Vagina (tissue), 2 donors: ENCODE measurements around the gene INPP5B. TPM values are rescaled to one million over a fixed set of nuclear protein-coding genes. Genes with fewer than 3 reads are reported as not detected.
"Not testable (repeated sequence)": the region's sequence is repeated elsewhere in the genome, so short reads cannot be mapped to it uniquely, and the experiment has no call there.

Experiments
- DNase-seq, 2 donors: peaks; one replicate each; pipeline ENCODE4 v3.0.0-alpha.2; 2017; ENCODE audit errors: extremely low spot score in 2 of 2
- H3K27ac ChIP-seq: fragments of 200-600 bp; sonication (generic); one replicate; pipeline ENCODE4 v1.5.1; 2019
- H3K27me3 ChIP-seq: fragments of 200-600 bp; sonication (generic); one replicate; pipeline ENCODE4 v1.5.1; 2019
- H3K36me3 ChIP-seq, 2 donors: fragments of 200-600 bp; sonication (generic); one replicate each; pipeline ENCODE4 v1.5.1; 2017 to 2019
- H3K4me1 ChIP-seq: fragments of 200-600 bp; sonication (generic); one replicate; pipeline ENCODE4 v1.5.1; 2019
- H3K4me3 ChIP-seq, 2 donors: fragments of 200-600 bp; sonication (generic); 1 replicate in 1 of 2; 2 replicates in 1 of 2; pipeline ENCODE4 v1.5.1; 2016 to 2019
- H3K9me3 ChIP-seq: fragments of 200-600 bp; sonication (generic); one replicate; pipeline ENCODE4 v1.5.1; 2019
- POLR2A ChIP-seq, 2 donors: fragments of 450-650 bp; IDR thresholded peaks; one replicate each; pipeline ENCODE4 v1.6.1; 2017; ENCODE audit warnings: antibody characterized with exemption in 2 of 2, mild to moderate bottlenecking in 2 of 2, moderate library complexity in 2 of 2
- POLR2AphosphoS5 ChIP-seq, 2 donors: sonication (generic); formaldehyde crosslinking; IDR thresholded peaks; one replicate each; pipeline ENCODE4 v1.9.0; 2017; ENCODE audit warnings: antibody characterized with exemption in 2 of 2, mild to moderate bottlenecking in 2 of 2, low read depth in 1 of 2; ENCODE audit not compliant: insufficient read depth in 1 of 2
- intact Hi-C: fragments of 100-400 bp; cut with DNase I; formaldehyde crosslinking; loops from one replicate; pipeline ENCODE4 v1.15.1; 2023
- total RNA-seq: library from RNA; depleted of rRNA; stranded (reverse); fragments of >200 nt; gene quantifications from one replicate; pipeline ENCODE4 v1.2.3, GENCODE V29; 2016
- TF ChIP-seq, protein P1 (sequence below), 3 experiments: fragments of 450-650 bp in 2 of 3; fragments of 200-600 bp in 1 of 3; sonication (generic) in 1 of 3; IDR thresholded peaks; one replicate each; pipeline ENCODE4 v1.5.1; 2017 to 2019; ENCODE audit warnings: antibody characterized with exemption in 3 of 3, mild to moderate bottlenecking in 2 of 3, moderate library complexity in 2 of 3

INPP5B gene
- total RNA-seq, 1 donor from 2014 or later, result 31.2 TPM

DNA sequence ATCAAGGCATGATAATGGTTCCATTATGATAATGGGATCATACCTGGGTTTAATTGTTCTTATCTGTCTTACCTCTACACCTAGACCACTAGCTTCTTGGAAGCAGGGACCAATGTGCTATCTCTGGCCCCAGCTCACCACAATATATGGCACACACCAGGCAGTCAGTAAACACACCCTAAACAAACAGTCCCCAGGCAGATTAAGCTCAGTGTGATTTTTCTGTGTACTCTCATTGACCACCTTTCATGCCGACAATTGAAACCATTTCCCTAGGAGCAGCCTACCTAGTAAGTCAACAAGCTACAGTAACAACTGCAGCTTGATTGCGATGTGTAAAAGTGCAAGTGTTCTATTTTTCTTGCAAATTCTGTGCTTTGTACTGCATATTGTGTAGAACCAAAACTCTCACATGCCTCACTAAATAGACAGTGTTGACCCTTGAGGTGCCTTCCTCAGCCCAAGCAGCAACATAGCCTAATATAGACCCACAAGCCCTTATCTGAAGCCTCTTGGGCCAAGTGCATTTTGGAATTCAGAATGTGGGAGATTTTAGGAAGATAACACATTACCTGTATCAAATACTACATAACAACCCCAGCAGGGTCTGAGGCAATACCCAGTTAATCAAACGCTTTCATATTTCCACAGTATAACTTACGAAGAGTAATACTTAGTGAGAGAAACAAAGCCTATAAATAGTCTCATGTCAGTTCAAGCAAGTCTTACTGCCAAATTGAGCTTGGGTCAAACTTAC, 32.0 kb downstream of the INPP5B start:
- no peaks in the 10 kb centered on the region for H3K9me3 ChIP-seq
- H3K4me3 ChIP-seq, result no peak overlapping the region
- intact Hi-C loops, result no loop called here
- TF ChIP-seq, protein P1, sequence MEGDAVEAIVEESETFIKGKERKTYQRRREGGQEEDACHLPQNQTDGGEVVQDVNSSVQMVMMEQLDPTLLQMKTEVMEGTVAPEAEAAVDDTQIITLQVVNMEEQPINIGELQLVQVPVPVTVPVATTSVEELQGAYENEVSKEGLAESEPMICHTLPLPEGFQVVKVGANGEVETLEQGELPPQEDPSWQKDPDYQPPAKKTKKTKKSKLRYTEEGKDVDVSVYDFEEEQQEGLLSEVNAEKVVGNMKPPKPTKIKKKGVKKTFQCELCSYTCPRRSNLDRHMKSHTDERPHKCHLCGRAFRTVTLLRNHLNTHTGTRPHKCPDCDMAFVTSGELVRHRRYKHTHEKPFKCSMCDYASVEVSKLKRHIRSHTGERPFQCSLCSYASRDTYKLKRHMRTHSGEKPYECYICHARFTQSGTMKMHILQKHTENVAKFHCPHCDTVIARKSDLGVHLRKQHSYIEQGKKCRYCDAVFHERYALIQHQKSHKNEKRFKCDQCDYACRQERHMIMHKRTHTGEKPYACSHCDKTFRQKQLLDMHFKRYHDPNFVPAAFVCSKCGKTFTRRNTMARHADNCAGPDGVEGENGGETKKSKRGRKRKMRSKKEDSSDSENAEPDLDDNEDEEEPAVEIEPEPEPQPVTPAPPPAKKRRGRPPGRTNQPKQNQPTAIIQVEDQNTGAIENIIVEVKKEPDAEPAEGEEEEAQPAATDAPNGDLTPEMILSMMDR (IDR thresholded peaks at IDR 0.05), result no peak
- no peak for TF ChIP-seq POLR2AphosphoS5 (IDR thresholded peaks at IDR 0.05; ENCODE audit: insufficient read depth in 1 of 2, low read depth in 1 of 2)
- no peak for TF ChIP-seq POLR2A (IDR thresholded peaks at IDR 0.05)
- H3K36me3 ChIP-seq, result no peaks in the 10 kb centered on the region
- no peak for DNase-seq
- H3K4me1 ChIP-seq, result no peaks in the 10 kb centered on the region
- H3K27ac ChIP-seq, result no peak overlapping the region
- no peaks in the 10 kb centered on the region for H3K27me3 ChIP-seq

DNA sequence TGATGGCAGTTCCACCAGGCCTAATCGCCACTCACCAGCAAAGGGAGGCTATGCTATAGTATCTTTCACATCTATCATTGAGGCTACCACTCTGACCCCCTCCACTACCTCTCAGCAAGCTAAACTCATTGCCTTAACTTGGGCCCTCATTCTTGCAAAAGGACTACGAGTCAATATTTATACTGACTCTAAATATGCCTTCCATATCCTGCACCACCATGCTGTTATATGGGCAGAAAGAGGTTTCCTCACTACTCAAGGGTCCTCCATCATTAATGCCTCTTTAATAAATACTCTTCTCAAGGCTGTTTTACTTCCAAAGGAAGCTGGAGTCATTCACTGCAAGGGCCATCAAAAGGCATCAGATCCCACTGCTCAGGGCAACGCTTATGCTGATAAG, 35.4 kb downstream of the INPP5B start:
- H3K36me3 ChIP-seq, H3K9me3 ChIP-seq: not testable (repeated sequence)

DNA sequence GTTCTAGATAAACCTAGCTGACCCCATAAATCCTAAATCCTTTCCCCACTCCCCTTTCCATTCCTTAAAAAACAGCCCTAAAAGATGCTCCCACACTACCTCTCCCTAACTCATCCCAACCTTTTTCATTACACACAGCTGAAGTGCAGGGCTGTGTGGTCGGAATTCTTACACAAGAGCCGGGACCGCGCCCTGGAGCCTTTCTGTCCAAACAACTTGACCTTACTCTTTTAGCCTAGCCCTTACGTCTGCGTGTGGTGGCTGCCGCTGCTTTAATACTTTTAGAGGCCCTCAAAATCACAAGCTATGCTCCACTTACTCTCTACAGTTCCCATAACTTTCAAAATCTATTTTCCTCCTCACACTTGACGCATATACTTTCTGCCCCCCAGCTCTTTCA, 36.0 kb downstream of the INPP5B start:
- H3K27me3 ChIP-seq, intact Hi-C loops, H3K9me3 ChIP-seq, H3K36me3 ChIP-seq, H3K27ac ChIP-seq, H3K4me1 ChIP-seq, H3K4me3 ChIP-seq, DNase-seq: not testable (repeated sequence)

More for the DNA sequence above, 35.4 kb downstream of the INPP5B start:
- H3K27ac ChIP-seq, H3K27me3 ChIP-seq, intact Hi-C loops, DNase-seq, H3K4me1 ChIP-seq, H3K4me3 ChIP-seq: not testable (repeated sequence)

DNA sequence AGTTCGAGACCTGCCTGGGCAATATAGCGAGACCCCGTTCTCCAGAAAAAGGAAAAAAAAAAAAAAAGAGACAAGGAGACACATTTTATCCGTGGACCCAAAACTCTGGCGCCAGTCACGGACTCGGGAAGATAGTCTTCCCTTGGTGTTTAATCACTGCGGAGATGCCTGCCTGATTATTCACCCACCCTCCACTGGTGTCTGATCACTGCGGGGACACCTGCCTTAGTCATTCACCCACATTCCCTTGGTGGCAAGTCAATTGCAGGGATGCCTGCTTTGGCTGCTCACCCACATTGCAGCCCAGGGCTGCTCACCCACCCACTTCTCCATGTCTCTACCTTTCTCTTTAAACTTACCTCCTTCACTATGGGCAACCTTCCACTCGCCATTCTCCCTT, 38.3 kb downstream of the INPP5B start:
- H3K4me1 ChIP-seq, H3K36me3 ChIP-seq, H3K4me3 ChIP-seq, intact Hi-C loops, DNase-seq, H3K9me3 ChIP-seq, H3K27me3 ChIP-seq, H3K27ac ChIP-seq: not testable (repeated sequence)

DNA sequence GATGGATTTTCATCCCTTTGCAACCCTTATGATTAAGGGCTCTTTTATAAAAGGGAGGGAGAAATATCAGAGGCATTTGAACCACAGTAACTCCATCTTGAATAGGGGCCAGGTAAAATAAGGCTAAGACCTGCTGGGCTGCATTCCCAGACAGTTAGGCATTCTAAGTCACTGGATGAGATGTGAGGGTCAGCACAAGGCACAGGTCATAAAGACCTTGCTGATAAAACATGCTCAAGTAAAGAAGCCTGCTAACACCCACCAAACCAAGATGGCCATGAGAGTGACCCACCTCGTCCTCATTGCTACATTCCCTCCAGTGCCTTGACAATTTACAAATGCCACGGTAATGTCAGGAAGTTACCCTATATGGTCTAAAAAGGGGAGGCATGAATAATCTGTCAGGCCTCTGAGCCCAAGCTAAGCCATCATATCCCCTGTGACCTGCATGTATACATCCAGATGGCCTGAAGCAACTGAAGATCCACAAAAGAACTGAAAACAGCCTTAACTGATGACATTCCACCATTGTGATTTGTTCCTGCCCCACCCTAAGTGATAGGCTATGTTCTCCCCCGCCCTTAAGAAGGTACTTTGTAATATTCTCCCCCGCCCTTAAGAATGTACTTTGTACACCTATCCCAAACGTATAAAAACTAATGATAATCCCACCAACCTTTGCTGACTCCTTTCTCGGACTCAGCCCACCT, 39.3 kb downstream of the INPP5B start:
- H3K27me3 ChIP-seq, H3K27ac ChIP-seq, intact Hi-C loops, H3K4me3 ChIP-seq, DNase-seq, H3K9me3 ChIP-seq, H3K4me1 ChIP-seq, H3K36me3 ChIP-seq: not testable (repeated sequence)

DNA sequence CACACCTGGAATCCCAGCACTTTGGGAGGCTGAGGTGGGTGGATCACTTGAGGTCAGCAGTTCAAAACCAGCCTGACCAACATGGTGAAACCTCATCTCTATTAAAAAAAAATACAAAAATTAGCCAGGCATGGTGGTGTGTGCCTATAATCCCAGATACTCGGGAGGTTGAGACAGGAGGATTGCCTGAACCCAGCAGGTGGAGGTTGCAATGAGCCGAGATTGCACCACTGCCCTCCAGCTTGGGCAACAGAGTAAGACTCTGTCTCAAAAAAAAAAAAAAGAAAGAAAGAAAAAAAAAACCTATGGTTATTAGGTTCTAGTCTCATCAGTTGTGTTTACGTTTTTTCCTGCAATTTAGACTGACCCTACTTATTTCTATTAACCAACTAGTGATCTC, 40.3 kb downstream of the INPP5B start:
- H3K9me3 ChIP-seq, DNase-seq, H3K36me3 ChIP-seq, H3K27ac ChIP-seq, H3K27me3 ChIP-seq, H3K4me1 ChIP-seq, H3K4me3 ChIP-seq, intact Hi-C loops: not testable (repeated sequence)

DNA sequence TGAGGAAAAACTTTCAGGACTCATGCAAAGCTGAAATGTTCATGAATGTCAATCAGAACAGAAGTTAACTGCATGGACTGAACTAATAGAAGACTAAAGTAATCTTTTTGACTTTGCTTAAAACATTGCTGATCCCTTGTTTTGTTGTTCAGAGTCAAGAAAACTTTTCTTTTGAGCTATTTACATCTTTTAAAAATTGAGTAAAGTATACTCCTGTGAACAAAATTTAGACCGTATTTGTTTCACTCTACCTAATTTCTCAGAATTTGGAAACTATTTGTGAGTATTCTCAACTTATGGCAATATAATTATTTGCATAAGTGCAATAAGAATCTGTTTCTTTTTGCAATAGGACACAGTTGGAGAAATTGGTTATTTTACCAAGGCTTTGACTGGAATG, 41.1 kb downstream of the INPP5B start:
- Histone ChIP-seq H3K4me1 (no peaks in the 10 kb centered on the region), H3K4me3 (no peak overlapping the region), H3K27me3 (no peaks in the 10 kb centered on the region), H3K36me3 (no peaks in the 10 kb centered on the region), H3K9me3 (no peaks in the 10 kb centered on the region), H3K27ac (no peak overlapping the region)
- TF ChIP-seq, protein P1 (IDR thresholded peaks at IDR 0.05), result no peak
- TF ChIP-seq POLR2AphosphoS5 (IDR thresholded peaks at IDR 0.05; ENCODE audit: insufficient read depth in 1 of 2, low read depth in 1 of 2), result no peak
- no peak for TF ChIP-seq POLR2A (IDR thresholded peaks at IDR 0.05)
- no peak for DNase-seq
- intact Hi-C loops, result no loop called here

DNA sequence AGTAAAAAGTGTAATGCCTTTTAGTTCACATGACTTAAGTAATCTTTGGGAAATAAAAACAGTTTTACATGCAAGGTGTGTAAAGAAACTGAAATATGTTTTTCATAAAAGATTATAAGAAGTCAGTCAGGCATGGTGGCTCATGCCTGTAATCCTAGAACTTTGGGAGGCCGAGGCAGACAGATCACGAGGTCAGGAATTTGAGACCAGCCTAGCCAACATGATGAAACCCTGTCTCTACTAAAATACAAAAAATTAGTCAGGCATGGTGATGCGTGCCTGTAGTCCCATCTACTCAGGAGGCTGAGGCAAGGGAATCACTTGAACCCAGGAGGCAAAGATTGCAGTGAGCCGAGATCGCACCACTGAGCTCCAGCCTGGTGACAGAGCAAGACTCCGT, 42.9 kb downstream of the INPP5B start:
- H3K9me3 ChIP-seq, H3K4me1 ChIP-seq, DNase-seq, H3K27me3 ChIP-seq, H3K27ac ChIP-seq, intact Hi-C loops, H3K36me3 ChIP-seq, H3K4me3 ChIP-seq: not testable (repeated sequence)
